Cerebellar nuclear complex (tissue), 1 donor: Measurements from ENCODE around the gene JOSD1.

Experiments
- DNase-seq, 2 experiments: peaks; one replicate each; lab custom pipeline; 2025; lab: John Stamatoyannopoulos, UW

Gene JOSD1

GRCh38 chr22:38733329-38733723 is 32.6 kb upstream of the JOSD1 start:
- DNase-seq: no peak

- DNase-seq: no peak
These were observed 31.6 kb upstream of the JOSD1 start for GRCh38 chr22:38732251-38732815.

- DNase-seq: no peak
These were observed 31.0 kb upstream of the JOSD1 start for GRCh38 chr22:38731703-38732161.

- DNase-seq: no peak
These were observed 29.7 kb upstream of the JOSD1 start for GRCh38 chr22:38730411-38730871.

- no peak for DNase-seq
These were observed 29.2 kb upstream of the JOSD1 start for GRCh38 chr22:38729946-38730345.

- no peak for DNase-seq
These were observed 28.4 kb upstream of the JOSD1 start for GRCh38 chr22:38728871-38729796.

- DNase-seq: no peak
These were observed 27.0 kb upstream of the JOSD1 start for GRCh38 chr22:38727530-38728451.

- DNase-seq: no peak
These were observed 26.4 kb upstream of the JOSD1 start for GRCh38 chr22:38727123-38727522.

GRCh38 chr22:38725900-38726655 is 25.3 kb upstream of the JOSD1 start:
- DNase-seq: no peak

- DNase-seq: no peak
These were observed 24.3 kb upstream of the JOSD1 start for GRCh38 chr22:38724926-38725571.

GRCh38 chr22:38724176-38724575 is 23.4 kb upstream of the JOSD1 start:
- DNase-seq: no peak

- no peak for DNase-seq
These were observed 20.8 kb upstream of the JOSD1 start for GRCh38 chr22:38721551-38721950.

GRCh38 chr22:38720350-38720749 is 19.6 kb upstream of the JOSD1 start:
- no peak for DNase-seq

- no peak for DNase-seq
These were observed 18.5 kb upstream of the JOSD1 start for GRCh38 chr22:38719196-38719595.

- DNase-seq: no peak
These were observed 17.7 kb upstream of the JOSD1 start for GRCh38 chr22:38718414-38718813.

GRCh38 chr22:38717244-38717643 is 16.5 kb upstream of the JOSD1 start:
- DNase-seq: no peak

GRCh38 chr22:38716826-38717225 is 16.1 kb upstream of the JOSD1 start:
- no peak for DNase-seq

GRCh38 chr22:38716271-38716670 is 15.5 kb upstream of the JOSD1 start:
- no peak for DNase-seq

- no peak for DNase-seq
These were observed 15.1 kb upstream of the JOSD1 start for GRCh38 chr22:38715852-38716251.

- no peak for DNase-seq
These were observed 14.5 kb upstream of the JOSD1 start for GRCh38 chr22:38715176-38715764.

- no peak for DNase-seq
These were observed 13.2 kb upstream of the JOSD1 start for GRCh38 chr22:38713921-38714320.
